DND-41 (cell line): ENCODE measurements around the gene BLID.
A peak's percentile ranks its signal among the peaks of the same experiment; 100 is the strongest.

ENCODE experiments used
- ATAC-seq: fragments of 200-7000 bp; cut with Tn5 transposase; 3 replicates; pipeline ENCODE4 v1.9.1; 2021; ENCODE audit warnings: low read depth; ENCODE audit not compliant: insufficient read depth
- DNase-seq: peaks from one replicate; pipeline ENCODE4 v3.0.0-alpha.2; 2020
- H2AFZ ChIP-seq: 2 replicates; pipeline ENCODE4 v1.6.0; 2012; ENCODE audit warnings: low read depth, low read length
- H3K27ac ChIP-seq: 2 replicates; pipeline ENCODE4 v1.5.1; 2012; ENCODE audit warnings: low read length, inconsistent platforms
- H3K27me3 ChIP-seq: fragments of 200-600 bp; sonication (generic); 2 replicates; pipeline ENCODE4 v1.6.0; 2012; ENCODE audit warnings: low read length, mild to moderate bottlenecking, inconsistent platforms; ENCODE audit not compliant: insufficient read depth, poor library complexity
- H3K36me3 ChIP-seq: 2 replicates; pipeline ENCODE4 v1.5.1; 2012; ENCODE audit warnings: low read length, inconsistent platforms; ENCODE audit not compliant: insufficient read depth
- H3K4me1 ChIP-seq: 2 replicates; pipeline ENCODE4 v1.5.1; 2012; ENCODE audit warnings: mild to moderate bottlenecking, low read length; ENCODE audit not compliant: insufficient read depth
- H3K4me2 ChIP-seq: 2 replicates; pipeline ENCODE4 v1.6.0; 2012; ENCODE audit warnings: mild to moderate bottlenecking, moderate library complexity, low read length, inconsistent platforms; ENCODE audit not compliant: insufficient read depth
- H3K4me3 ChIP-seq, 2 experiments: fragments of 200-600 bp in 1 of 2; shearing (Covaris generic) in 1 of 2; 2 replicates each; pipeline ENCODE4 v1.5.1; 2012 to 2016; ENCODE audit warnings: inconsistent platforms in 2 of 2, low read length in 2 of 2, mild to moderate bottlenecking in 2 of 2, low read depth in 1 of 2, moderate library complexity in 1 of 2
- H3K79me2 ChIP-seq: 2 replicates; pipeline ENCODE4 v1.6.0; 2012; ENCODE audit warnings: low read length, inconsistent platforms; ENCODE audit not compliant: insufficient read depth
- H3K9ac ChIP-seq: 2 replicates; pipeline ENCODE4 v1.6.0; 2012; ENCODE audit warnings: low read depth, mild to moderate bottlenecking, inconsistent platforms, low read length, moderate library complexity
- H3K9me3 ChIP-seq: 2 replicates; pipeline ENCODE4 v1.5.1; 2012; ENCODE audit warnings: low read length, moderate library complexity, mild to moderate bottlenecking, inconsistent platforms; ENCODE audit not compliant: insufficient read depth, severe bottlenecking
- H4K20me1 ChIP-seq: 2 replicates; pipeline ENCODE4 v1.6.0; 2012; ENCODE audit warnings: low read length; ENCODE audit not compliant: insufficient read depth
- EZH2 ChIP-seq: IDR thresholded peaks from 3 replicates; pipeline ENCODE4 v1.6.1; 2012; ENCODE audit warnings: borderline replicate concordance, low read depth, mild to moderate bottlenecking, moderate library complexity, low read length, inconsistent platforms; ENCODE audit not compliant: severe bottlenecking
- TF ChIP-seq, protein P1 (sequence below): IDR thresholded peaks from 2 replicates; pipeline ENCODE4 v1.5.1; 2012; ENCODE audit warnings: borderline replicate concordance, low read length, moderate library complexity, mild to moderate bottlenecking; ENCODE audit not compliant: poor library complexity, severe bottlenecking; ENCODE audit errors: extremely low read depth

The BLID gene, protein sequence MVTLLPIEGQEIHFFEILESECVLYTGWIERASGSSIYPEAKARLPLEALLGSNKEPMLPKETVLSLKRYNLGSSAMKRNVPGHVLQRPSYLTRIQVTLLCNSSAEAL

DNA sequence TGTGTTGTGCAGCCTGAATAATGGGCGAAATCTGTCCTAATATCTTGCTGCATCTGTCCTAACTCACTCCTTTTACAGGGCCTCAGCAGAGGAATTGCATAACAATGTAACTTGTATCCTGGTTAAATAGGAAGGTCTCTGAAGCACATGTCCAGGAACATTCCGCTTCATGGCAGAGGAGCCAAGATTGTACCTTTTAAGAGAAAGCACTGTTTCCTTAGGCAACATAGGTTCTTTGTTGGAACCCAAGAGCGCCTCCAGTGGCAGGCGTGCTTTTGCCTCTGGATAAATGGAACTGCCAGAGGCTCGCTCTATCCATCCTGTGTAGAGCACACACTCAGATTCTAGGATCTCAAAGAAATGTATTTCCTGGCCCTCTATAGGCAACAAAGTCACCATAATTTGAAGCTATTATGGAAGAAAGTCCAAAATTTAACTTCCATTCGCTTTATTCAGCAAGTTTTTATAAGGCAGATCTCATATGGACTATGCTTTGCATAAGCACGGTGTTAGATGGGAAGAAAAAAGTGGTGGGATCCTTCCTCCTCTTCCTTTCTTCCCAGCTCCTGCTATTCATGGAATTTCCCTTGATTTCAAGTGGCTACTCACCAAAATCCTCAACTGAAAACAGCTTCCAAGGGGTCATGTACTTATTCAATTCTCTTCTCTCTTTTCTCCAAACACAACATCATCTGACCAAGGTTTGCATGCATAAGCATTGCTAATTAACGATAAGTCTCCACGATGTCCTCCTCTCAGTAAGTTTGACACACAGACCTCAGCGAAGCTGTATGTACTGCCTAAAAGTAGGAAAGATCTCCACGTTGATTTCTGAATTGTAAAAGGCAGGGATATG lies at the start of gene BLID:
Gene BLID, minus strand, starts transcription at position 692 of the 856 bp plus-strand sequence. Its CDS starts 293 bp downstream, at position 399.
- Histone ChIP-seq H2AFZ (0 out of 2 replicates have a peak within 1 kb of the TSS, but pooled peaks have one; percentile 22), H3K36me3 (no peaks in the 10 kb centered on the region), H3K79me2 (no peaks in the 10 kb centered on the region), H3K4me2 (no peak within 1 kb of the TSS), H3K4me1 (no peaks in the 10 kb centered on the region), H3K9me3 (no peaks in the 10 kb centered on the region), H3K4me3 (no peak within 1 kb of the TSS), H4K20me1 (no peaks in the 10 kb centered on the region), H3K27me3 (peaks cover 8% of the 10 kb centered on the region), H3K27ac (no peak within 1 kb of the TSS), H3K9ac (no peak within 1 kb of the TSS)
- no peak for TF ChIP-seq EZH2
- TF ChIP-seq, protein P1, sequence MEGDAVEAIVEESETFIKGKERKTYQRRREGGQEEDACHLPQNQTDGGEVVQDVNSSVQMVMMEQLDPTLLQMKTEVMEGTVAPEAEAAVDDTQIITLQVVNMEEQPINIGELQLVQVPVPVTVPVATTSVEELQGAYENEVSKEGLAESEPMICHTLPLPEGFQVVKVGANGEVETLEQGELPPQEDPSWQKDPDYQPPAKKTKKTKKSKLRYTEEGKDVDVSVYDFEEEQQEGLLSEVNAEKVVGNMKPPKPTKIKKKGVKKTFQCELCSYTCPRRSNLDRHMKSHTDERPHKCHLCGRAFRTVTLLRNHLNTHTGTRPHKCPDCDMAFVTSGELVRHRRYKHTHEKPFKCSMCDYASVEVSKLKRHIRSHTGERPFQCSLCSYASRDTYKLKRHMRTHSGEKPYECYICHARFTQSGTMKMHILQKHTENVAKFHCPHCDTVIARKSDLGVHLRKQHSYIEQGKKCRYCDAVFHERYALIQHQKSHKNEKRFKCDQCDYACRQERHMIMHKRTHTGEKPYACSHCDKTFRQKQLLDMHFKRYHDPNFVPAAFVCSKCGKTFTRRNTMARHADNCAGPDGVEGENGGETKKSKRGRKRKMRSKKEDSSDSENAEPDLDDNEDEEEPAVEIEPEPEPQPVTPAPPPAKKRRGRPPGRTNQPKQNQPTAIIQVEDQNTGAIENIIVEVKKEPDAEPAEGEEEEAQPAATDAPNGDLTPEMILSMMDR: peak; percentile 47
- DNase-seq: no peak
- ATAC-seq: no peak

DNA sequence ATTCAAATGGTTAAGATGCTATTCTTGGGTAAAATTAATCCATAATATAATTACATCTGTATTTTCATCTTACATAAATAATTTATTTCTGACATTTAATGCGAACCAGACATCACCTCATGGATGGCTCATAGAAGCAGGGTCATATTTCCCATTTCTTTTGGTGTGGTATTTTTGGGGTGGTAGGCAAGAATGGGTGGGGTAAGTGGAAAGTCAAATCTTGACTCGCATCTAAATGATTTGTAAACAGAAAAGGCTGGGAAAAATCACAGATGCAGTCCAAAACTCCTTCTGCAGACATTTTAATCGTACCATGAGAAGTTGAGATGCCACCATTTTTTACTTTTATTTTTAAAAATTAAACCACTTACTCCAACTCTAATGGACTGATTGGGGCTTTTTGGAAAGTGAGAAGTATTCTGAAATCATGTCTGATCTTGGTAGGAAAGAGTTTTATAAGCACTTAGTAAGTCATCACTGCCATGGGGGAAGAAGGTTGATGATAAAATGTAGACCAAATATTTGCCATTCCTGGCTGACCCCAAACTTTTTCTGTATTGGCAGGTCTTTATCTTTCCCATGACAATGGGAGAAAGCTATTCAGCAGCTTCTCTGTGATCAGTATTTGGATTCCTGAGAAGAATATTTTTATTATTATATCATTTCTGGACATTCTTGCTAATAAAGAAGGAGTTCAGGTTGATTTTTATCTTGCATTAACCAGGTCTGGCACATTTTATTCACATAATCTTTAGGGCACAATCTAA lies 47.2 kb upstream of the BLID start:
- no peak overlapping the region for H3K4me2 ChIP-seq
- H2AFZ ChIP-seq: no peak overlapping the region
- H3K27ac ChIP-seq: no peak overlapping the region
- no peak overlapping the region for H3K9ac ChIP-seq
- H3K36me3 ChIP-seq: no peaks in the 10 kb centered on the region
- no peak for DNase-seq
- H3K79me2 ChIP-seq: no peaks in the 10 kb centered on the region
- TF ChIP-seq, protein P1: no peak
- TF ChIP-seq EZH2: no peak
- H3K4me1 ChIP-seq: no peaks in the 10 kb centered on the region
- H3K4me3 ChIP-seq: no peak overlapping the region
- H3K9me3 ChIP-seq: no peaks in the 10 kb centered on the region
- peaks cover 14% of the 10 kb centered on the region for H3K27me3 ChIP-seq
- H4K20me1 ChIP-seq: no peaks in the 10 kb centered on the region
- no peak for ATAC-seq

DNA sequence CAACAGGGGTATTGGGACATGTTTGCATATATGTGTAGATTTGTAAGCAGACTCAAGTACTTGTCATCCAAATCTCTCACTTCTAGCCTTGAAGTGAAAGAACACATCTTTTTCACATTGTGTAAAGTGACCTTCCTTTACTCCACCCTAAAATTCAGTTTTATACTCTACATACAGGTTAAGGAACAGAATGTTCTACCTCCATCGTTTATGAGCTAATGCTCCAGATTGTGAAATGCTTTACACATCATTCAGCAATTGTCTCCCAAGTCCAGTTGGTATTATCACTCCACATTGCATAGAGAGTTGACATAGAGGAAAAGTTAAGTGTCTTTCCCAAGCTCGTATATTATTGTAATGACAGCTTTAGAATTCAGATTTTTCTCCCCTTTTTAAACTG lies 46.1 kb upstream of the BLID start:
- H3K27me3 ChIP-seq: peaks cover 14% of the 10 kb centered on the region
- H3K79me2 ChIP-seq: no peaks in the 10 kb centered on the region
- TF ChIP-seq EZH2: no peak
- TF ChIP-seq, protein P1: no peak
- no peak overlapping the region for H2AFZ ChIP-seq
- no peaks in the 10 kb centered on the region for H3K9me3 ChIP-seq
- no peak overlapping the region for H3K4me3 ChIP-seq
- no peak for DNase-seq
- H3K9ac ChIP-seq: no peak overlapping the region
- H3K27ac ChIP-seq: no peak overlapping the region
- ATAC-seq: no peak
- no peaks in the 10 kb centered on the region for H3K4me1 ChIP-seq
- no peak overlapping the region for H3K4me2 ChIP-seq
- H4K20me1 ChIP-seq: no peaks in the 10 kb centered on the region
- H3K36me3 ChIP-seq: no peaks in the 10 kb centered on the region
